Amniotic stem cell (primary cell): ENCODE results near the gene DNAJC17.

ENCODE experiments used
- DNase-seq: peaks from one replicate; lab custom pipeline; 2025; lab: John Stamatoyannopoulos, UW

Gene DNAJC17, protein sequence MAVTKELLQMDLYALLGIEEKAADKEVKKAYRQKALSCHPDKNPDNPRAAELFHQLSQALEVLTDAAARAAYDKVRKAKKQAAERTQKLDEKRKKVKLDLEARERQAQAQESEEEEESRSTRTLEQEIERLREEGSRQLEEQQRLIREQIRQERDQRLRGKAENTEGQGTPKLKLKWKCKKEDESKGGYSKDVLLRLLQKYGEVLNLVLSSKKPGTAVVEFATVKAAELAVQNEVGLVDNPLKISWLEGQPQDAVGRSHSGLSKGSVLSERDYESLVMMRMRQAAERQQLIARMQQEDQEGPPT

DNA sequence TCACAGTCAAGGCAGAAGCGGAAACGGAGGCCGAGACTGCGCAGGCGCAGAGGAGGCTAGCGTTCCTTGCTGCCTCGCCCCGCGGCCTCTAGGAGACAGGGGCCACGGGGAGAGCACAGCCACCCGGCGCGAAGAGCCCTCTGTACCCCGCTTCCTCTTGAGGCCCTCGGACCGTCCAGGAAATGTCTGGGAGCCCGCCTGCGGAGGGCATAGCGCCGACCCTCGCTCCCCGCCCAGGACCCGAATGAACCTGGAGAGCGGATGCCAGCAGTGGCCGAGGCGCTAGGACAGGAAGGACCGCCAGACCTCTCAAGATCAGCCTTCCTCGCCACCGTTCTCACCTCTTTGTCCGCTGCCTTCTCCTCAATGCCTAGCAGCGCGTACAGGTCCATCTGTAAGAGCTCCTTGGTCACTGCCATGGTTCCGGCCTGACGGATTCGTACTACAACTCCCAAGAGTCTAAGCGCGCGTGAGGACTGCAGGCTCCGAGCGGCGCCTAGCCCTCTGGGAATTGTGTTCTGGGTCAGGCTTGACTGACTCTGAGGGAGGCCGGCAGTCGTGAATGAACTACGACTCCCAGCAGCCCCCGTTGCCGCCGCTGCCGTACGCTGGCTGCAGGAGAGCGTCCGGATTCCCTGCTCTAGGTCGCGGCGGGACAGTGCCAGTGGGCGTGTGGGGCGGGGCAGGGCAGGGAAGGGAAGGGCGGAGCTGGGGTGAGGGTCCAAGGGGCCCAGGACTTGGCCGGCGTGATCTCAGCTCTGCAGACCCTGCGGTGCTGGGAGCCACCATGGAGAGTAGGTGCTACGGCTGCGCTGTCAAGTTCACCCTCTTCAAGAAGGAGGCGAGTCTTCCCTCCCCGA, at the start of gene DNAJC17, which contains the start of gene ZFYVE19:
TSS of gene DNAJC17 (minus strand) at position 446 of the 860 bp plus-strand sequence. CDS start at position 419, 27 bp downstream.
TSS of gene ZFYVE19 (plus strand) at position 62 of the 860 bp plus-strand sequence. CDS start at position 563, 501 bp downstream.
- peak; percentile 99 for DNase-seq

DNA sequence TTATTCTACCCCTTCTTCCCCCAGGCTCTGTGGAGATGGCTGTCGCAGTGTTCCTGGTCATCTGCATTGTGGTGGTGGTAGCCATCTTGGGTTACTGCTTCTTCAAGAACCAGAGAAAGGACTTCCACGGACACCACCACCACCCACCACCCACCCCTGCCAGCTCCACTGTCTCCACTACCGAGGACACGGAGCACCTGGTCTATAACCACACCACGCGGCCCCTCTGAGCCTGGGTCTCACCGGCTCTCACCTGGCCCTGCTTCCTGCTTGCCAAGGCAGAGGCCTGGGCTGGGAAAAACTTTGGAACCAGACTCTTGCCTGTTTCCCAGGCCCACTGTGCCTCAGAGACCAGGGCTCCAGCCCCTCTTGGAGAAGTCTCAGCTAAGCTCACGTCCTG, 49.5 kb upstream of the DNAJC17 start:
- no peak for DNase-seq

DNA sequence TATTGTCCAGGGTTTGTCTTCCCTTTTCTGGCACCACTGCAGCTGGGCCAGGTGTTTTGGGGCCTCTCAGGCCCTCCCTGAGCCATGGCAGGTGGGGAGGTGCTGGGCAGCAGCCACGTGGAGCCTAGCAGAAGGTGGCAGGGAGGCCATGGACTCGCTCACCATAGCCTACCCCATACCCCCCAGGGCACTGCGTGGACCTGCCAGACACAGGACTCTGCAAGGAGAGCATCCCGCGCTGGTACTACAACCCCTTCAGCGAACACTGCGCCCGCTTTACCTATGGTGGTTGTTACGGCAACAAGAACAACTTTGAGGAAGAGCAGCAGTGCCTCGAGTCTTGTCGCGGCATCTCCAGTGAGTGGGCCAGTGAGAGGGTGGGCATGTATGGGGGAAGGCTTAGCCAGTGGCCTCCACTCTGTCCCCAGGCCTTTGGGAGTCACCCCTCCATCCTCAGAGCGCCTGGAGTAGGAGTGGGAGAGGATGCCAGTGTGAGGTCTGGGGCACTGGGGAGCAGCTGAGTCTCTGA, 48.5 kb upstream of the DNAJC17 start:
- DNase-seq = no peak

GRCh38 chr15:40854161-40854560, 46.9 kb upstream of the DNAJC17 start:
- no peak for DNase-seq

GRCh38 chr15:40853241-40853890, 46.1 kb upstream of the DNAJC17 start:
- DNase-seq = no peak

GRCh38 chr15:40852529-40852928, 45.3 kb upstream of the DNAJC17 start:
- DNase-seq = no peak

DNA sequence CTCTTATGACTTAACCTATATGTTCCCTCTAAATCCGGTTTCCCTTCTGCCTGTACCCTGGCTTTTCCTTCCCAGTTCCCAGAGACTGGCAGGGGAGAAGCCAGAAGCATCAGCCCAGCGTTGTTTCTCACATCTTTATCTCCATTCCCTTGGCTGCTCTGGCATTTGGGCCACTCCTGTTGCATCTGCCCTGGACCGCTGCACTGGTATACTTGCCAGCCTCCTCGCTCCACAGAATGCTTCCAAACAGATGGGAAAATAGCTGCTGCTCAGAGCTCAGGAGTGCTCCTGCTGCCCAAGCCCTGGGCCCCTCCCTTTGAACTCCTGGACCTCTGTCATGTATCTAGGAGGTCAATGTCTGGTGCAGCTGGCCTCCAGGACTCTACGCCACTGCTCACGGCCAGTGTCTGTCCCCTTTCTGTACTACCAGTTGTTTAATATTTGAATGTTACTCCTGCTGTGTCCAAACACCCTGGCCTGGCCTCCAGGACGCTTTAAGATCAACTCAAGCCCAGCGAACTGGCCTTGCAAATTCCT, 43.4 kb upstream of the DNAJC17 start:
- no peak for DNase-seq

- DNase-seq = no peak
Measured at GRCh38 chr15:40847223-40847961, 40.1 kb upstream of the DNAJC17 start.

DNA sequence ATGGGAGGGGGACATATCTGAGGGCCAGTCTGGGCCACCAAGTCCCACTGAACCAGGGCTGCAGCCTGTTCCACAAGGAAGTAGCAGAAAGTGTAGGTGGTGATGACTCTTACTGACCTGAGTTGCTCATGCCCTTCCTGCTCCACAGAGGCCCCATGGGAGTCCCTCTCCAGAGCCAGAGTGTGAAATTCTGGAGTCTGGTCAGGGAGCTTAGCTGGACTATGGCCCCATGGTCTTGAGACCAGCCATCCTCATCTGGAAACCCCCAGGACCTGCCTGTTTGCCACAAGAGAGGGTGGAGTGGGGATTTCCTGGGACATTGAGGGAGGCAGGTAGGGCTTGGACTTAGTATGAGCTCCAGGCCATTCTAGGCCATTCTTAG, 39.6 kb upstream of the DNAJC17 start:
- no peak for DNase-seq

GRCh38 chr15:40845511-40846284, 38.4 kb upstream of the DNAJC17 start:
- no peak for DNase-seq

GRCh38 chr15:40845036-40845435, 37.8 kb upstream of the DNAJC17 start:
- no peak for DNase-seq

DNA sequence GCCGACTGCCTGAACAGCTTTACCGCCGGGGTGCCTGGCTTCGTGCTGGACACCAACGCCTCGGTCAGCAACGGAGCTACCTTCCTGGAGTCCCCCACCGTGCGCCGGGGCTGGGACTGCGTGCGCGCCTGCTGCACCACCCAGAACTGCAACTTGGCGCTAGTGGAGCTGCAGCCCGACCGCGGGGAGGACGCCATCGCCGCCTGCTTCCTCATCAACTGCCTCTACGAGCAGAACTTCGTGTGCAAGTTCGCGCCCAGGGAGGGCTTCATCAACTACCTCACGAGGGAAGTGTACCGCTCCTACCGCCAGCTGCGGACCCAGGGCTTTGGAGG, 37.4 kb upstream of the DNAJC17 start:
- no peak for DNase-seq

- DNase-seq = no peak
Measured at GRCh38 chr15:40843885-40844695, 36.8 kb upstream of the DNAJC17 start, which contains the start of gene SPINT1. Gene SPINT1 (plus strand): TSS chr15:40844048. CDS start chr15:40844555, 507 bp downstream.

- no peak for DNase-seq
Measured at GRCh38 chr15:40843261-40843884, 36.1 kb upstream of the DNAJC17 start.

- no peak for DNase-seq
Measured at GRCh38 chr15:40841741-40842140, 34.5 kb upstream of the DNAJC17 start.

DNA sequence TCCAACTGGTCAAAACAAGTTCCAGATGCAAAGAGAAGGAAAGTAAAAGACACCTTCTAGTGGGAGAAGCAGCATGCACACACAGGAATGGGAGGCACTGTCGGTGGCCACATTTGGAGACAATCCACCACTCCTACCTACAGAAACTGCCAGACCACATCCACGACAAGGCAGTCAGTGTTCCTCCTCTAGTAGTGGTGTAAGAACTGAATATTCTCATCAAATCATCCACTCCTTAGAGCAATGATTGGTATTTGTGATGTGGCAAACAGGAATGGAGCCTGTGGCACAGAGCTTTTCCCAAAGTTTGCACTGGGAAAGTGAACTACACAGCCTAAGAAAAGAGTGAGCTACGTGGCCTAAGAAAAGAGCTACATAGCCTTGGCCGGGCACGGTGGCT, 31.5 kb upstream of the DNAJC17 start:
- DNase-seq = no peak

GRCh38 chr15:40836020-40836419, 28.7 kb upstream of the DNAJC17 start:
- no peak for DNase-seq

DNA sequence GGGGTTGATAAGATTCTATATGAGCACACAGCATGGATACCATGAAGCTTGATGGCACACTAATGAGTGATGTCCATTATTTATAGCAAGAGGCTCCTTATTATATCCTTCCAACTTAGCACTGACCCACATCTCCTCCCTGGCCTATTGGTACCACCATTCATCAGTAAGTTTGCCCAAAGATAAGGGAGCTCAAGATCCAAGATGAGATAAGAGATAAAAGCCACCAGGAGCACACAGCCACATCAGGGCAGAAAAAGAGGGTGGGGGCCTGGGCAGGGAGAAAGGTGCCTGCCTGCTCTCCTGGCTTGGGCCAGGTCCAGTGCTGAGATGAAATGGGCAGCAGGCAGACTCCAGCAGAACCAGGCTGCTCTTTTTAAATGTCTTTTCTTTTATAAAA, 25.6 kb upstream of the DNAJC17 start:
- no peak for DNase-seq

DNA sequence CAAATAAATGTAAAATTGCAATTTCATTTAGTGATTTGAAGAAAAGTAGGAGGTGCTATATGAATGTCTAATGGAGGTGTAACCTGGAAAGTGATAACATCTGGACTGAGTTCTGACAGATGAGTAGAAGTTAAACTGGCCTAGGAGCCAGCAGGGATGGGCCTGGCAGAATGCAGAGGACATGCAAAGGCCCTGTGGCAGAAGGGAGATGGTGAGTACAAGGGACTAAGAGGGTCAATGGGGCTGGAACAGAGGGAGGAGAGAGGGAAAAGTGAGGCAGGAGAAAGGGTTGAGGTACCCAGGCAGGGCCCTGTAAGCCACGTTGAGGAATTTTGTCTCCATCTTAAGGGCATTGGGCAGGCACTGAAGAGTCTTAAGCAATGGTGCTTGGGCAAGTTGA, 24.6 kb upstream of the DNAJC17 start:
- no peak for DNase-seq
